ENCODE measurements around the gene TMEM106C. TPM values are rescaled to one million over a fixed set of nuclear protein-coding genes. Genes with fewer than 3 reads are reported as not detected.

The TMEM106C gene
- total RNA-seq, 1 donor from 2014 or later, result 31.3 TPM

GRCh38 chr12:48002414-48002730 lies 39.0 kb downstream of the TMEM106C start:
- Mint-ChIP-seq H3K27me3 (peaks cover 81% of the 10 kb centered on the region), H3K9me3 (no peaks in the 10 kb centered on the region), H3K36me3 (ENCODE audit: low read depth) (no peaks in the 10 kb centered on the region), H3K27ac (no peak overlapping the region), H3K4me1 (peaks cover 36% of the 10 kb centered on the region), H3K4me3 (peak overlapping the region; percentile 71)
- ATAC-seq (ENCODE audit: low read depth), result no peak
- ChIA-PET POLR2A (interaction anchor here (0.8 to 0.9 kb wide), 2 partner anchors 12 to 39 kb away, joined by 3 to 4 read pairs; partner anchors contain the start of gene TMEM106C), CTCF (no interaction called here)
- no peak for TF ChIP-seq CTCF (IDR thresholded peaks at IDR 0.05)
- no peak for DNase-seq
- intact Hi-C loops (cut with micrococcal nuclease), result loop anchor here (5.0 kb wide), 1 partner anchor 40 kb away; the partner anchor contains the start of gene TMEM106C

GRCh38 chr12:48002773-48003218 lies 39.4 kb downstream of the TMEM106C start:
- H3K4me3 Mint-ChIP-seq, result peak overlapping the region; percentile 73
- intact Hi-C loops (cut with micrococcal nuclease), result loop anchor here (5.0 kb wide), 1 partner anchor 40 kb away; the partner anchor contains the start of gene TMEM106C
- H3K9me3 Mint-ChIP-seq, result no peaks in the 10 kb centered on the region
- H3K4me1 Mint-ChIP-seq, result peaks cover 36% of the 10 kb centered on the region
- no peak for DNase-seq
- TF ChIP-seq CTCF (IDR thresholded peaks at IDR 0.05), result no peak
- POLR2A ChIA-PET, result interaction anchor here (0.8 kb wide), 1 partner anchor 40 kb away, joined by 3 read pairs; the partner anchor contains the start of gene TMEM106C
- no peak for ATAC-seq (ENCODE audit: low read depth)
- CTCF ChIA-PET, result no interaction called here
- H3K27ac Mint-ChIP-seq, result no peak overlapping the region
- H3K27me3 Mint-ChIP-seq, result peaks cover 80% of the 10 kb centered on the region
- H3K36me3 Mint-ChIP-seq (ENCODE audit: low read depth), result no peaks in the 10 kb centered on the region

GRCh38 chr12:48003226-48004052 lies 40.0 kb downstream of the TMEM106C start:
- no peak for DNase-seq
- peaks cover 80% of the 10 kb centered on the region for H3K27me3 Mint-ChIP-seq
- H3K27ac Mint-ChIP-seq, result no peak overlapping the region
- POLR2A ChIA-PET, result interaction anchor here (0.8 kb wide), 1 partner anchor 40 kb away, joined by 3 read pairs; the partner anchor contains the start of gene TMEM106C
- CTCF ChIA-PET, result no interaction called here
- no peak for TF ChIP-seq CTCF (IDR thresholded peaks at IDR 0.05)
- peaks cover 36% of the 10 kb centered on the region for H3K4me1 Mint-ChIP-seq
- intact Hi-C loops (cut with micrococcal nuclease), result loop anchor here (5.0 kb wide), 1 partner anchor 41 kb away; the partner anchor contains the start of gene TMEM106C
- H3K9me3 Mint-ChIP-seq, result no peaks in the 10 kb centered on the region
- peak overlapping the region; percentile 73 for H3K4me3 Mint-ChIP-seq
- H3K36me3 Mint-ChIP-seq (ENCODE audit: low read depth), result no peaks in the 10 kb centered on the region
- ATAC-seq (ENCODE audit: low read depth), result peak; percentile 26

- peaks cover 79% of the 10 kb centered on the region for H3K27me3 Mint-ChIP-seq
- H3K9me3 Mint-ChIP-seq, result no peaks in the 10 kb centered on the region
- H3K4me1 Mint-ChIP-seq, result peaks cover 36% of the 10 kb centered on the region
- H3K36me3 Mint-ChIP-seq (ENCODE audit: low read depth), result no peaks in the 10 kb centered on the region
- H3K4me3 Mint-ChIP-seq, result peak within 1 kb of the TSS; percentile 73
- CTCF ChIA-PET, result no interaction called here
- ATAC-seq (ENCODE audit: low read depth) (peak; percentile 37), DNase-seq (no peak)
- no peak for TF ChIP-seq CTCF (IDR thresholded peaks at IDR 0.05)
- no peak within 1 kb of the TSS for H3K27ac Mint-ChIP-seq
- POLR2A ChIA-PET, result interaction anchor here (0.6 to 0.9 kb wide), 2 partner anchors 14 to 1231 kb away, joined by 3 read pairs; no protein-coding TSS in a partner anchor
- intact Hi-C loops (cut with micrococcal nuclease), result loop anchor here (5.0 kb wide), 1 partner anchor 42 kb away; the partner anchor contains the start of gene TMEM106C
Observed at GRCh38 chr12:48004053-48004941, 40.9 kb downstream of the TMEM106C start, which contains the start of gene COL2A1. Gene COL2A1, minus strand, starts transcription at chr12:48004476. Its CDS starts 155 bp downstream, at chr12:48004321.
